GM19099 (cell line): ENCODE results near the gene GHSR.

Experiments used
- POLR2A ChIP-seq: IDR thresholded peaks from 3 replicates; pipeline ENCODE4 v1.6.1; 2011; ENCODE audit warnings: low read depth; ENCODE audit not compliant: insufficient read length; ENCODE audit errors: extremely low read depth

Gene GHSR, protein sequence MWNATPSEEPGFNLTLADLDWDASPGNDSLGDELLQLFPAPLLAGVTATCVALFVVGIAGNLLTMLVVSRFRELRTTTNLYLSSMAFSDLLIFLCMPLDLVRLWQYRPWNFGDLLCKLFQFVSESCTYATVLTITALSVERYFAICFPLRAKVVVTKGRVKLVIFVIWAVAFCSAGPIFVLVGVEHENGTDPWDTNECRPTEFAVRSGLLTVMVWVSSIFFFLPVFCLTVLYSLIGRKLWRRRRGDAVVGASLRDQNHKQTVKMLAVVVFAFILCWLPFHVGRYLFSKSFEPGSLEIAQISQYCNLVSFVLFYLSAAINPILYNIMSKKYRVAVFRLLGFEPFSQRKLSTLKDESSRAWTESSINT

DNA sequence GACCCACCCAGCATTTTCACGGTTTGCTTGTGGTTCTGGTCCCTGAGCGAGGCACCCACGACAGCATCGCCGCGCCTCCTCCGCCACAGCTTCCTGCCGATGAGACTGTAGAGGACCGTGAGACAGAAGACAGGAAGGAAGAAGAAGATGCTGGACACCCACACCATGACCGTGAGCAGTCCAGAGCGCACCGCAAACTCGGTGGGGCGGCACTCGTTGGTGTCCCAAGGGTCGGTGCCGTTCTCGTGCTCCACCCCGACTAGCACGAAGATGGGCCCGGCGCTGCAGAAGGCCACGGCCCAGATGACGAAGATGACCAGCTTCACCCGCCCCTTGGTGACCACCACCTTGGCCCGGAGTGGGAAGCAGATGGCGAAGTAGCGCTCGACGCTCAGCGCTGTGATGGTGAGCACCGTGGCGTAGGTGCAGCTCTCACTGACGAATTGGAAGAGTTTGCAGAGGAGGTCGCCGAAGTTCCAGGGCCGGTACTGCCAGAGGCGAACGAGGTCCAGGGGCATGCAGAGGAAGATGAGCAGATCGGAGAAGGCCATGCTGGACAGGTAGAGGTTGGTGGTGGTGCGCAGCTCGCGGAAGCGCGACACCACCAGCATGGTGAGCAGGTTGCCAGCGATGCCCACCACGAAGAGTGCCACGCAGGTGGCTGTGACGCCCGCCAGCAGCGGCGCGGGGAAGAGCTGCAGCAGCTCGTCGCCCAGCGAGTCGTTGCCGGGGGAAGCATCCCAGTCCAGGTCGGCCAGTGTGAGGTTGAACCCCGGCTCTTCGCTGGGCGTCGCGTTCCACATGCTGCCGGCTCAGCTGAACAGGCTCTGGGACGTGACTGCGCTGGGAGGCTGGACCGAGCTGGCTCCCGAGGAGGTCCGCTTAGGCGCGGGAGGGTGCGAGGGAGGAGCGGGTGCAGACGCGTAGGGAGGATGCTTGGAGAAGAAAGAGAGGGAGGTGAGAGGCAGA is at the start of gene GHSR:
TSS of gene GHSR (minus strand) at position 846 of the 969 bp plus-strand sequence. CDS start at position 803, 43 bp downstream.
- no peak for TF ChIP-seq POLR2A

GRCh38 chr3:172478116-172478515 is 29.9 kb upstream of the GHSR start:
- TF ChIP-seq POLR2A = no peak

- TF ChIP-seq POLR2A = no peak
Observed at GRCh38 chr3:172476347-172476746, 28.1 kb upstream of the GHSR start.

- TF ChIP-seq POLR2A = no peak
Observed at GRCh38 chr3:172475703-172476102, 27.4 kb upstream of the GHSR start.

DNA sequence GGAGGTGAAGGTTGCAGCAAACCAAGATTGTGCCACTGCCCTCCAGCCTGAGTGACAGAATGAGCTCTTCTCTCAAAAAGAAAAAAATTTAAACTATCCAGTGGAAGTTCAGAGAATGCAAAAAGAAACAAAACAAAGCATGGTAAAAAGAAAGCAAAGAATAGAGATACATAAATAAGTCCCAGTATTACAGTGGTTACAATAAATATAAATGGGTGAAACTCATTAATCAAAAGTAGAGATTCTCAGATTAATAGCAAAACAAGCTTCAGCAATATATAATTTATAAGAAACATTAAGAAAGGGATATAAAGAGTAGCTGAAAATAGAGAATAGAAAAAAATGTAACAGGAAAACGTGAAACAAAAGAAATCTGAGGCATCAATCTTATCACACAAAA is 23.6 kb upstream of the GHSR start:
- TF ChIP-seq POLR2A = no peak

DNA sequence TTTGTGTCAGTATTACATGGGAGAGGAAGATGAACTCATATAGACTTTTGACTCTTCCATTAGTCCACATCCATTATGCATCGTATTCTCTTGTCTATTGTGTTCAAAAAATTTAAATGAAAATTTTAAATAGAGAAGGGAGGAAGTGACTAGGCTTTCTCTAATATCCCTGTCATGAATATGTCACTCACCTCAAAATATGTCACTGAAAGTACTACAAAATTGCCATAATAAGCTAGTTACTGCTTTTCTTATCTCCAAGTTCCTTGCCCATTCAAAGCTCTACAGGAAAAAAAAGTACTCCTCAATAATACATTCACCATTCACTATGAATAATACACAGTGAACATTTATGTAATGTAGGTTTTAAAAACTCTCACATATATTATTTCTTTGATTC is 22.3 kb upstream of the GHSR start:
- TF ChIP-seq POLR2A = no peak

- TF ChIP-seq POLR2A = no peak
Observed at GRCh38 chr3:172467170-172467824, 19.0 kb upstream of the GHSR start.

GRCh38 chr3:172466553-172467130 is 18.4 kb upstream of the GHSR start:
- TF ChIP-seq POLR2A = no peak

- no peak for TF ChIP-seq POLR2A
Observed at GRCh38 chr3:172465281-172465680, 17.0 kb upstream of the GHSR start.

GRCh38 chr3:172464306-172464705 is 16.1 kb upstream of the GHSR start:
- TF ChIP-seq POLR2A = no peak

GRCh38 chr3:172461530-172462138 is 13.4 kb upstream of the GHSR start:
- no peak for TF ChIP-seq POLR2A

DNA sequence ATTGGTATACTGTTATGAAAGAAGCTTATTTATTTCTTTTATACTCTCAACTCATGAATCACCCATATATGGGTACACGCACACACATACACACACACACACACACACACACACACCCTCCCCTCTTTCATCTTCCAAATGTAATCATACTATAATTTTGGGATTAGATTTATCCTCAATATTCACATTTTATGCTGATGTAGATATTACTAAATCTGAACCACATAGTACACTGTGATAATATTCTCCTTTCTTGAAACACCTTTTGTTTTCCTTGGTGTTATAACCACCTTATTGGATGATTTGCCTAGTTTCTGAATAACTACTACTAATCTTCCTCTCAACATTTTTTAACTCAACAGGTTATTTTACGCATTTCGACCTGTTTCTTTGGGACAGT is 8.1 kb upstream of the GHSR start:
- TF ChIP-seq POLR2A = no peak

GRCh38 chr3:172454180-172454579 is 5.9 kb upstream of the GHSR start:
- no peak for TF ChIP-seq POLR2A

DNA sequence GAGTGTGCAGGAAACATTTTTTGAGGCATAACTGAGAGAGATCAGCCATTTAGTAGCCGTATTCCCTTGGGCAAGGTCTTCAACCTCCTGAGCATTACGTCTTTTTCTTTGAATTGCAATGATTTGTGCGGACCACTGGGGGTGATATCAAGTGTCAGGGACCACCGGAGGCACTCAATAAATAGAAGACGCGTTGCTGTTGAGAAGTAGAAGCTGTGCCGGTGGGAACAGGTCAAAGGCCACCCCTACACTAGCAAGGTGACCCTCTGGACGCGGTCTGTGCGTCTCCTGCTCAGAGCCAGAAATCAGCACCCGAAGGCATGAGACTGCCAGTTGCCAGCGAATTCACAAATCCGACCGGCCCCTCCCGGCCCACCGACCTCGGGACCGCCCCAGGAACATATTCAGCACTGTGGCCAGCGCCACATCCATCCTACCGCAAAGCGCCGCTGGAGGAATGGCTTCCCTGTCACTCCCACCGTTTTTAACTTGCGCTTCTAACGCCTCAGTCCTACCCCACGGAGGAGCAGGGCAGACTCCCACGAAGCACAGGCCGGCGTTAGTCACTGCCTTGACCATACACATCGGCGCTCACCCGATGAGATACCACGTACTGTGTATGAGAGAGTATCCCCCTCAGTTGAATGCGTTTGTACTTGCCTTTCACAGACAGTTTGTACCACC is 1.4 kb upstream of the GHSR start:
- TF ChIP-seq POLR2A = no peak
